Activated T-cell treated with anti-CD3 and anti-CD28 coated beads, Interleukin-2, amount 50 U/mL, for 1 hour (primary cell): ENCODE measurements around the gene ARHGEF16.

ENCODE experiments used
- DNase-seq: peaks from one replicate; pipeline ENCODE4 v3.0.0-alpha.2; 2020

The ARHGEF16 gene

GRCh38 chr1:3522112-3522511 lies 67.6 kb downstream of the ARHGEF16 start:
- no peak for DNase-seq

GRCh38 chr1:3522564-3523265 lies 68.2 kb downstream of the ARHGEF16 start:
- no peak for DNase-seq

GRCh38 chr1:3523980-3524379 lies 69.5 kb downstream of the ARHGEF16 start:
- no peak for DNase-seq

- DNase-seq: no peak
Observed at GRCh38 chr1:3524556-3525203, 70.2 kb downstream of the ARHGEF16 start.

GRCh38 chr1:3525551-3526482 lies 71.4 kb downstream of the ARHGEF16 start:
- no peak for DNase-seq

GRCh38 chr1:3527774-3528173 lies 73.3 kb downstream of the ARHGEF16 start:
- DNase-seq: no peak

GRCh38 chr1:3529099-3529729 lies 74.7 kb downstream of the ARHGEF16 start:
- DNase-seq: no peak

GRCh38 chr1:3530086-3530925 lies 75.8 kb downstream of the ARHGEF16 start:
- peak; percentile 30 for DNase-seq
